HG03575 (cell line): ENCODE measurements around the gene AHSG.
"Not testable (repeated sequence)": the region's sequence is repeated elsewhere in the genome, so short reads cannot be mapped to it uniquely, and the experiment has no call there.

Source experiments
- ATAC-seq: cut with Tn5 transposase; IDR thresholded peaks from one replicate; pipeline ENCODE4 v1.9.1; 2021; ENCODE audit not compliant: unreplicated experiment, insufficient number of reproducible peaks, low FRiP score; ENCODE audit errors: extremely low read depth

AHSG gene, protein sequence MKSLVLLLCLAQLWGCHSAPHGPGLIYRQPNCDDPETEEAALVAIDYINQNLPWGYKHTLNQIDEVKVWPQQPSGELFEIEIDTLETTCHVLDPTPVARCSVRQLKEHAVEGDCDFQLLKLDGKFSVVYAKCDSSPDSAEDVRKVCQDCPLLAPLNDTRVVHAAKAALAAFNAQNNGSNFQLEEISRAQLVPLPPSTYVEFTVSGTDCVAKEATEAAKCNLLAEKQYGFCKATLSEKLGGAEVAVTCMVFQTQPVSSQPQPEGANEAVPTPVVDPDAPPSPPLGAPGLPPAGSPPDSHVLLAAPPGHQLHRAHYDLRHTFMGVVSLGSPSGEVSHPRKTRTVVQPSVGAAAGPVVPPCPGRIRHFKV

DNA sequence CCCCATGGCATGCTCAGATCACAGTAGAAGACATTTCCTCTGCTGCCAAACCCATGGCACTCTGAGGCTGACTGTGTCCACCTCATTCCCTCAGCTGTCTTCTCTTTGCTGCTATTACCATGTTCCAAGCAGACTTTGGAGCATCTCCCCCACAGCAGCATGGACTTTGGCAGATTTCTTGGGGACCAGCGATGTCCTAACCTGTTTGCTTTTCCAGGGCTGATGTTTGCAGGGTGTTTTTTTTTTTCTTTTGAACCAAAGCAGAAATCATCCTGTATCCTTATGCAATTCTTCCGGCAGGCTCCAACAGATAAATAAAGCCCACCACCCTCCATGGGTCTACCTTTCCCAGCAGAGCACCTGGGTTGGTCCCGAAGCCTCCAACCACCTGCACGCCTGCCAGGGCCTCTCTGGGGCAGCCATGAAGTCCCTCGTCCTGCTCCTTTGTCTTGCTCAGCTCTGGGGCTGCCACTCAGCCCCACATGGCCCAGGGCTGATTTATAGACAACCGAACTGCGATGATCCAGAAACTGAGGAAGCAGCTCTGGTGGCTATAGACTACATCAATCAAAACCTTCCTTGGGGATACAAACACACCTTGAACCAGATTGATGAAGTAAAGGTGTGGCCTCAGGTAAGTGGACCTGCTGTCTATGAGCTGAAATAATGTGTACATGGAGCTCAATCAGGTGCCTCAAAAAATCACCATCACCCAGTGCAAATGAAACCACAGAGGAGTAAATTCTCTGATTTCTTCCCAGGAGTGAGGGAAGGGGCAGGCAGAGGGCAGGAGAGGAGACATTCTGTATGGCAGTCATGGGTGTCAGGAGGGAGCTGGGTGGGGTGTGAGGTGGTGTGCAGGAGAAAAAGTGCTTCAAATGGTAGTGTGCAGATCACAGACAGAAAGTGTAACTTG, at the start of gene AHSG:
AHSG (plus strand) TSS at position 340 of the 916 bp plus-strand sequence; CDS start at position 422, 82 bp downstream.
- ATAC-seq = no peak

DNA sequence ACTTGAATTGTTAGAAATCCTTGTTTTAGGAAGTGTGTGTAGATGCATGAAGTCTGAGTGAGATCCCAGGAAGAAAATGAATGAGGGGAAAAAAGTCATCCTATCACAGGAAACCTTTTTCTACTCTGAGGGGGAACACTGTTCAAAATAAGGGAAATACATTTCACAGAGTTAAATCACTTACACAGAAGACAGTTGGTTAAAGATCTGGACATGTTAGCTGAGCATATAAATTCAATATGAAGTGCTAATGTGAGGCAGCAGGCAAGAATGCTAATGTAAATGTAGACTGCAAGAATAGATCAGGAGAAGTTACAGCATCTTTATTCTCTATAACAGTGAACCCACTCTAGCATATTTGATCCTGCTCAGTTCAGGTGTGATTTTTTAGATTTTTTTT, 48.3 kb upstream of the AHSG start:
- no peak for ATAC-seq

DNA sequence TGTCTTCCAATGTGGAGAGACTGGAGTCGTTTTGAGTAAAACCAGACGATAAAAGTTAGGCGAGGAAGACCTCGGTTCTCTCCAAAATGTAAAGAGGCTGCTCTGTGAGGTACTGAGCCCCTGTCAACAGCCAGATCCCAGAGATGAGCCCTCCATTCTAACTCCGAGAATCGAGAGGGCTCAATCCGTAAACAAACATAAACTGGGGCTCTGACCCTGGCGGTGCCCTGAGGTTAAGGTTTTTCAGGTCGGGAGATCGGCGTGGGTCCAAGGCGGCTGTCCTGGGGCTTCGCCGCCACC, 46.1 kb upstream of the AHSG start:
- ATAC-seq = no peak

DNA sequence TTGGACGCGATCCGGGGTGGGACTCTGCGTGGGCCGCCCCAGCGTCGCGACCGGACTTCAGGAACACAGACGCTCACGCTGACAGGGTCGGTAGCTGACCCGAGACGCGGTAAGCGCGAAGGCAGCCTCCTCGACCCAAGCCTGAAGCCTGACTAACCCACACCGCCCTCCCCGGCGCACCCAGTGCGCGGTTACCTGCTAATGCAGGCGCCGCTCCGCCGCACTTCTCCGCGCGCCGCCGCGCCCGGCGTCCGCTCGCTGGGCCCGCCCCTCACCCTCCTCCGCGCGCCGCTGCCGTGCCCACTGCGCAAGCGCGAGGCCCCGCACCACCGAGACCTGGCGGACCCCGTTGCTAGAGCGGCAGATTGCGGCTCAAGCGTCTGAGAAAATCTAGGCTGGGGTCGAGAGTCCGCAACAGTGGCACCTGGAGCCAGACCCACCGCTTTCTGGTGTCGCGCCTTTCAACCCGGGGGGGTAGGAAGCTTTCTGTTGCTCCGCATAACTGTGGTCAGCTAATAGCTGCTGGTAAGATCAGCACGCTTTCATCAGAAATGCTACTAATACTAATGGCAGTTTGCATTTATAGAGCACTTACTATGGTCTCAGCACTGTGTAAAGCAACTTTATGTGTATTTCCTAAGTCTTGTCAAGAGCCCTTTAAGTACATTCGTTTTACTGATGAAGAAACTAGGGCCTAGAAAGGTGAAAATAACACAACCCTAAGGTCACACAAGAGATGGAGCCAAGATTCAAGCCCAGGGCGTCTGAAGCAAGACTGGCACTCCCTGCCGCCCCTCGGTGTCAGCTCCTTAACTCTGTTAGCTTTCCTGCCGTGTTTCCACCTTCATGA, 45.6 kb upstream of the AHSG start, which contains the start of gene TBCCD1:
TBCCD1 (minus strand) TSS at position 268 of the 850 bp plus-strand sequence. CDS start 3,010 bp downstream, outside the sequence.
- no peak for ATAC-seq

DNA sequence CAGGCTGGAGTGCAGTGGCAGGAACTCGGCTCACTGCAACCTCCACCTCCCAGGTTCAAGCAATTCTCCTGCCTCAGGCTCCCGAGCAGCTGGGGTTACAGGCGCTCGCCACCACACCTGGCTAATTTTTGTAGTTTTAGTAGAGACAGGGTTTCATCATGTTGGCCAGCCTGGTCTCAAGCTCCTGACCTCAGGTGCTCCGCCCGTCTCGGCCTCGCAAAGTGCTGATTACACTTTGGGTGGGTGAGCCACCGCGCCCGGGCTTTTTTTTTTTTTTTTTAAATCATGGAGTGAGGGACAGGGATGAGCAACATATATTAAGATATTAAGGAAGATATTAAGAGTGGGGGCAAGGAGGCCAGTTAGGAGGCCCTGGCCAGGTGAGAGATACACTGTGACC, 43.5 kb upstream of the AHSG start:
- not testable (repeated sequence) for ATAC-seq

DNA sequence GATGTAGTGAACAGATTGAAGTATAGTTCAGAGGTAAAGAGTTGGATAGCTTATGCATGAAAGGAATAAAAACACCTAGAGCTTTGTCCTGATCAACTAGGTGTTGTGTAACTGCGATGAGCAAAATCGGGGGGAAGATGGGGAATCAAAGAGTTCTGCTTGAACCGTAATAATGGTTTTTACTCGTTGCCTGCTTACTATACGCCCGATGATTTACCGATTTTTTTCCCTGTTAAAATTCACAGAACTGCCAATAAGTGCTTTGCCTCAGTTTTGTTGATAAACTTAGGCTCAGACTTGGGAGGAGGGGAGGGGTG, 43.1 kb upstream of the AHSG start:
- no peak for ATAC-seq

DNA sequence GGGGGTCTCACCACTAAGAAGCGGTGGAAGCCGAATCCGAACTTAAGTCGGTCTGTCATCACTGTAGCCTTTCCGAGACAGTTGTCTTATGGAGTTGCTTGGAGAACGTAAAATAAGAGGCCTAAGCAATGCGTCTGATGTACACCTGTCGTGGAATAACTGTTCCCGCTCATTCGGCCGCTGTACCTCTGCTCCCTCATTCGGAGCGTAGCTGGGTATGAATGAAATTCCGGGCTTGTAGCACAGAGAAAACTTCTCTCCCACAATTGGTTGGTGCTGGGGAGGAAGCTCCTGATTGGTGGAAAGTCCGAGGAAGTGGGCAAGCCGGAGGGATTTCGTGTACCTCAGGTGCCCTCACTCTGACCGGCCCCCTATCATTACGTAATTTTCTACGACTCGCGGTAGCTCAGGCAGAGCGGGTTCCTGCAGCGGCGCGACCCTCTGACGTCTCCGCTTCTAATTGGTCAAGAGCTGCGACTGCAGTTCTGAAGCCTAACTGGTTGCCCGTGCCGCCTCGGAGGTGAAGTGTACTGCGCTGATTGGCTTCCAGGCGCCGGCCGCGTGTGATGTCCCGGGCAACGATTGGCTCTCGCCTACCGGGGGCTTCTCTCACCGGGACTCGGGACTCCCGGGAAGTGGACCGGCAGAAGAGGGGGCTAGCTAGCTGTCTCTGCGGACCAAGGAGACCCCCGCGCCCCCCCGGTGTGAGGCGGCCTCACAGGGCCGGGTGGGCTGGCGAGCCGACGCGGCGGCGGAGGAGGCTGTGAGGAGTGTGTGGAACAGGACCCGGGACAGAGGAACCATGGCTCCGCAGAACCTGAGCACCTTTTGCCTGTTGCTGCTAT, 42.5 kb upstream of the AHSG start, which contains the start of gene DNAJB11:
DNAJB11 (plus strand) TSS at position 625 of the 845 bp plus-strand sequence; CDS start at position 803, 178 bp downstream.
- ATAC-seq = peak; percentile 75

DNA sequence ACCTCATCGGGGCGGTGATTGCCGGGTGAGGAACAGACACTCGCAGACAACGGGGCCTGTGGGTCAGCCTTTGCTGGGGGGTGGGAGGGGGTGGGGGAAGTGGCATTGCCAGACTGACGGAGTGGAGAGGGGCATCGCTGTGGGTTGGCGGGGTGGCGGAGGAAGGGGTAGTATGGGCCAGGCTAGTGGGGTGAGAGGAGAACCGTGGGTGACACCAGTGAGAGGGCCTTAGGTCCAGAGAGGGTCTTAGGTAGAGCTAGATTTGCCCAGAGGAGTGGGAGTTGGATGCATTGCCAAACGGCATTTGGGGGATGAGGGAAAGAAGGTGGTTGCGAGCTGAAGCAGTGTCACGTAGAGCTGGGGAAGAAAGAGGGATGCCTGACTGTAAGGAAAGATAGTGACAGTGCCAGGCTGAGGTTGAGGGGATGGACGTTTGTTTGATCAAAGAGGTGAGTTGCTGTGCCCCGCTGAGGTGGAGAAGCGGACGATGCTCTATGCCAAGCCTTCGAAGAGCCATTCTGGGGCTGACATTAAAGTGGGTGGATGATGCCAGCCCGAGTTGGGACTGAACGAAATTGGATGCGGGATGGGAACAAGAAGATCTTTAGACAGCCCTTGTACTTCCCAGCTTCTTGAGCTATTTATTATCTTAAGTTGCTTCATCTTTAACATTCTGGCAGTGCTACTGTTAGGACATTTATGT, 41.8 kb upstream of the AHSG start:
- ATAC-seq = no peak

DNA sequence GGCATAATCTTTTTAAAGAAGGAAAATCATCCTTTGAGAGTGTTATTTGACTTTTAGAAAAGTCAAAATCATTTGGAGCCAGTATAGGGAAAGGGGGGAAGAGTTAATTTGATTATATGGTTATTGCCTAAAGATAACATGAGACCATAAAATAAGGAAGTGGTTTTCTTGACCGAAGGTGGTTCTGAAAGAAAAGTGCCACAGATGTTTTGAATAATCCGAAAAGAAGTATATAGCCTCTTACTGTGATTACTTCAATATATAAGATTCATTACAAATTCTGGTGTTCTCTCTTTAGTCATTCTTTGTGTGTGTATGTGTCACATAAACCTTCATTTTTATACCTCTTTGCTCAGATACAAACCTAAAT, 41.2 kb upstream of the AHSG start:
- ATAC-seq = no peak

DNA sequence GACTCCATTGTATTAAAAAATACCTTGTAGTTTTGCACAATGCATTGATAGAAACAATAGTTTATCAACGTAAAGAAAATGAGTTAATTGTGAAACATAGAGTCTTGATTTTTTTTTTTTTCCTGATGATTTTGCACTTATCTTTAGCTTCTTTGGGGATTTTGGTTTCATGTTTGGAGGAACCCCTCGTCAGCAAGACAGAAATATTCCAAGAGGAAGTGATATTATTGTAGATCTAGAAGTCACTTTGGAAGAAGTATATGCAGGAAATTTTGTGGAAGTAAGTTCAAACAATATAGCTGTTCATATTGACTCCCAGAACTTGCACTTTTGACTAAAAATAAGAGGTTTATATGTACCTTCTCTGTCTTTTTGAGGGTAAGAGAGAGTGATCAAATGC, 35.3 kb upstream of the AHSG start:
- no peak for ATAC-seq

DNA sequence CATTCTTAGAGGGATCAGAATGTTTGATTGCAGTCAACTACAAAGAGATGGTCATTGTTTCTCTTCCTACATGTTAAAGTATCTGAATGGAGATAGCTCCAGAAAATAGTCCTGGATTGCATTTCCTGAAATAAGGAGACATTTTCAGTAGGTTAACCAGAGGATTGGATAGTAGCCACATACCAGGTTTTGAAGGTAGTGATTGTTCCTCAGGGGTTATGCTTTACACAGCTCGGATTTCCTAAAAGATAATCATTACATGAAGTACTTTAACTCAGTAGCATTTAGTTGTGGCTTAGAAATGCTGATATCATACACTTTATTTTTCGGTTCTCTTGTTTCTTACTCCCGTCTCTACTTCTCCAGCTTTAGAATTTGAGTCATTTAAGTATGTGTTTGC, 32.1 kb upstream of the AHSG start:
- ATAC-seq = no peak

DNA sequence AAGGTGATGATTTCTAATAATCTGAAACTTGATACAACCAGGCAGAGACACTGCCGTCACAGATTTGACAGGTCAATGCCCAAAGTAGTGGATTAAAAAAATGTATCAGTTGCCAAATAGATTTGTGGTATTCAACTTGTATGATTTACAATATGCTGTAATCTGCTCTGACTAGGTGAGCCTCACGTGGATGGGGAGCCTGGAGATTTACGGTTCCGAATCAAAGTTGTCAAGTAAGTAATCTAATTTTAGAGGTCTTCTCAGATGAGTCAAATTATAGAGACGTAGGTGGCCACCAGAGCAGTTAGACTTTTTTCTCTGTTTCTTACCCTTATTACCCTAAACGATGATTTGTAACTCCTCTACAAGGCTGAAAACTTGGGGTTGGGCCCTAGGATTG, 30.3 kb upstream of the AHSG start:
- no peak for ATAC-seq

DNA sequence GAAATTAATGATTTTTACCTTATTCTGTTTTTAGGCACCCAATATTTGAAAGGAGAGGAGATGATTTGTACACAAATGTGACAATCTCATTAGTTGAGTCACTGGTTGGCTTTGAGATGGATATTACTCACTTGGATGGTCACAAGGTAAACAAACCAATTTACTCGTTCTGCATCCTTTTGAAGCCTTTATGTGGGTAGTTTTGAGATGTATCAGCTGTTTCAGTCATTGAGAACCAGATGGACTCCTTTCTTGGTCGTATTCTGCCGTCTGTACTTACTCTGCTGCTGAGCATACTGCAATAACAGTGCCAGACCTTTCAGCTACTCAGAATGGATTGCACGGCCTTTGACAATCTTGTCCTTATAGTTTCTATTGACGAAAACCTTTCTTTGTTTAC, 29.0 kb upstream of the AHSG start:
- ATAC-seq = no peak

DNA sequence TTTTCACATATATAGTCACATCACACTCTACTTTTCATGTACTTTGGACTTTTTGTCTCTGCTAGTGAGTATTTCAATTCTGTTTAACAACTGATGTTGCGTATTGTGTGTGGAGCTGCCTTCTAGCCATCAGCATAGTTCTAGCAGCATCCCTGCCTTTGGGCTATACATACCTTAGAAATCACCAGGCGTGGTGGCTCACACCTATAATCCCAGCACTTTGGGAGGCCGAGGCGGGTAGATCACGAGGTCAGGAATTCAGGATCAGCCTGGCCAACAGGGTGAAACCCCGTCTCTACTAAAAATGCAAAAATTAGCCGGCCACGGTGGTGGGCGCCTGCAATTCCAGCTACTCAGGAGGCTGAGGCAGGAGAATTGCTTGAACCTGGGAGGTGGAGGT, 26.6 kb upstream of the AHSG start:
- ATAC-seq = not testable (repeated sequence)

DNA sequence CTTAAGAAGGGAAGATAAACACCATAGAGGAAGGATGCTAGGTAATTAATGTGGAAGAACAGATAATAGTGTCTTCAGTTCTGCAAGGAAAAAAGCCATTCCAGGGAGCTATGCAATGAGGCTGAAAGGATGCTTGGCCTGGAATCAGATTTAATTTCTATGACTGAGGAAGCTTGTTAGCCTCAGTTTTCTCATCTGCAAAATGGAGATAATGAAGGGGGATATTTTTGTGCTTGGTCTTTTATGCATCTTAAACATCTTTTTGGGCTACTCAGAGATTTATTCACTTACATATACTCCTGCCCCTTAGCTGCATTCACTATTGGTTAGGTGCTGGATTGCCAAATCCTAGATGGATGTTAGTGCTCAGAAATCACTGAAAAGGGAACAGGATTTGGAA, 25.7 kb upstream of the AHSG start:
- no peak for ATAC-seq

DNA sequence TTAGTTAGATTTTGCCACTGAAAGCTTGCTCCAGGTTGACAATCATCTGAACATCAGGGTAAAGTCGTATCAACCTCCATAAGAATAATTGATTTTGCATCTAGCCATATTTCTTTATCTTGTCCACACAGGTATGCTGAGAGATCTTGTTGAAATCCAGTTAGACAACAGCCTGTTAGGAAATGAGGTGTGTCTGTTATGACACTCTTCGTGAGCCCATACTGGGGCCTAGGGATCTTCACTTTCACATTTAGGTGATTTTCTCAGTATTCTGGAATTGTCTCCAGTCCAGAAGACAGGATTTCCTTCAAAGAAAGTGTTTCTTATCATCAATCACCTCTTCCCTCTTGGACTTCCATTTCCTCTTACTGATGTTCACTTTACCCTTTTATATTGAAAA, 24.2 kb upstream of the AHSG start:
- no peak for ATAC-seq

DNA sequence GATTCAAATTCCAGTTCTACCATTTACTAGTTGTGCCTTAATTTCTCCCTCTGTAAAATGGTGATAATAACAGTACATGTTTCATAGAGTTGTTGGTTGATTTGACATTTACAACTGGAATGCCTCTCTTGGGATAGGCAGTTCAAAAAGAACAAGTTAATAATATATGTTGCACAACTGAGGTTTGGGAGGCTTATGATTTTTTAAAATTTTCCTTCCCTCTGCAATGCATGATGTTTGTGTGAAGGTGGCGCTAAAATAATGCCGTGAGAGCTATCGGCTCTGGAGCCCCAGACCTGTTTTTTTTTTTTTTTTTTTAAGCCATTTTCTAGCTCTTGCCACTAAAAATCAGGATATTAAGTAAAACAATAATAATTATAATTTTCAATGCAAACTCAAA, 23.7 kb upstream of the AHSG start:
- no peak for ATAC-seq
